ENCODE measurements around the gene LUC7L.
"Not testable (repeated sequence)": the region's sequence is repeated elsewhere in the genome, so short reads cannot be mapped to it uniquely, and the experiment has no call there.

- TF ChIP-seq CTCF, POLR2A (IDR thresholded peaks at IDR 0.05): not testable (repeated sequence)
Observed at GRCh38 chr16:267562-267961, 38.3 kb upstream of the LUC7L start.

Measured in uterus (tissue), 2 donors.